ENCODE measurements around the gene FOXM1. TPM values are rescaled to one million over a fixed set of nuclear protein-coding genes. Genes with fewer than 3 reads are reported as not detected.

The FOXM1 gene
- total and polyA plus RNA-seq, 3 donors from 2014 or later = 18.1 to 59.7 (median 32.3) TPM

GRCh38 chr12:2834581-2835491 is 42.1 kb downstream of the FOXM1 start, which contains the start of gene NRIP2:
NRIP2 (minus strand) TSS chr12:2835035; CDS start chr12:2834983, 52 bp downstream.
- peaks cover 9% of the 10 kb centered on the region for H3K4me1 ChIP-seq
- H3K27ac ChIP-seq = peak within 1 kb of the TSS in 1 of 2 donors; percentile 25
- TF ChIP-seq CTCF (IDR thresholded peaks at IDR 0.05) (no peak), POLR2A (IDR thresholded peaks at IDR 0.05) (no peak)
- H3K27me3 ChIP-seq = no peaks in the 10 kb centered on the region
- 30 to 41% methylated on average over 30 to 32 of the region's 32 CpGs for WGBS, 2 donors
- peak within 1 kb of the TSS in 1 of 2 donors; percentile 36 for H3K4me3 ChIP-seq
- no peaks in the 10 kb centered on the region for H3K9me3 ChIP-seq
- intact Hi-C loops (cut with DNase I; ENCODE audit: low total_unique reads) = loop anchor here (10.0 kb wide), 1 partner anchor 100 kb away; no protein-coding TSS in a partner anchor
- peak; percentile 42 for DNase-seq
- no peaks in the 10 kb centered on the region for H3K36me3 ChIP-seq (ENCODE audit: low read depth, missing control alignments)

DNA sequence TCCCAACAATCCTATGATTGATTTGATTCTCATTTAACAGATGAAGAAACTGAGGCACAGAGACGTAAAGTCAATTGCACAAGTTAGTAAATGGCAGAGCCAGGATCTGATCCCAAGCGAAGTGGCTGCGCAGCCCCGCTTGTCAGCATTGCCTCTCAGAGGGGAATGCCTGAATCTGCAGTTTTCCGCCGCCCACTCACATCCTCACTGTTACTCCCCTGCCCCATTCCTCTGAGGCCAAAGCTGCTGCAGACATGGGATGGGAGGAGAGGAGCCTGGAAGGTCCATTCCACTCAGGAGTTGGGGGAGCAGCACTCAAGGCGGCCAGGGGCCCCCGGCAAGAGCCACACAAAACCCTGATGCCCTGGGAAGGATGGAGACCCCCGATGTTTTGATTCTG is 43.2 kb downstream of the FOXM1 start:
- H3K4me3 ChIP-seq = peak overlapping the region in 1 of 2 donors; percentile 36
- H3K4me1 ChIP-seq = peaks cover 9% of the 10 kb centered on the region
- H3K27ac ChIP-seq = peak overlapping the region in 1 of 2 donors; percentile 25
- intact Hi-C loops (cut with DNase I; ENCODE audit: low total_unique reads) = loop anchor here (10.0 kb wide), 1 partner anchor 101 kb away; no protein-coding TSS in a partner anchor
- H3K36me3 ChIP-seq (ENCODE audit: low read depth, missing control alignments) = no peaks in the 10 kb centered on the region
- no peak for DNase-seq
- TF ChIP-seq CTCF (IDR thresholded peaks at IDR 0.05) (no peak), POLR2A (IDR thresholded peaks at IDR 0.05) (no peak)
- no peaks in the 10 kb centered on the region for H3K9me3 ChIP-seq
- H3K27me3 ChIP-seq = no peaks in the 10 kb centered on the region
- 49 to 62% methylated on average over 5 to 9 of the region's 9 CpGs for WGBS, 2 donors

DNA sequence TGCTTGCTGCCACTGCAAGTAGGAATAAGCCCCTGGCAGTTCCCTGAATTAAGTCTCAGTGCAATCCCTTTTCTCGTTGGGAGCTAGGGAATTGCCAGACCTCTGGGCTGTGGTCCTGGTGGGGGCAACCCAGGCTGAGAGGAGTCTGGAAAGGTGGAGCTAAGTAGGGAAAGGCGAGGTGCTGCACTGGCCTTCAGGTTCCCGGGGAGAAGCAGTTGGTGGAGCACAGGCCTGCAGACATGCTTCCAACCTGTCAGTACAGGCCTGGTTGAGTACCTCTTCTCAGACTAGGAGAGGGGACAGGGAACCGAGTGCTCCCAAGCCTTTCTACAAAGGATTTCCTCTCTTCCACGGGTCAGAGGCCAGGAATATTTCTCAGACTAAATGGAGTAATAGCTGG is 43.6 kb downstream of the FOXM1 start:
- Histone ChIP-seq H3K36me3 (ENCODE audit: low read depth, missing control alignments) (no peaks in the 10 kb centered on the region), H3K27ac (no peak overlapping the region), H3K4me1 (peaks cover 9% of the 10 kb centered on the region), H3K4me3 (no peak overlapping the region), H3K9me3 (no peaks in the 10 kb centered on the region), H3K27me3 (no peaks in the 10 kb centered on the region)
- intact Hi-C loops (cut with DNase I; ENCODE audit: low total_unique reads) = loop anchor here (10.0 kb wide), 1 partner anchor 101 kb away; no protein-coding TSS in a partner anchor
- TF ChIP-seq CTCF (IDR thresholded peaks at IDR 0.05) = no peak
- no peak for DNase-seq
- 55 to 67% methylated on average over 5 of the region's 5 CpGs for WGBS, 2 donors

- intact Hi-C loops (cut with DNase I; ENCODE audit: low total_unique reads) = loop anchor here (10.0 kb wide), 1 partner anchor 102 kb away; no protein-coding TSS in a partner anchor
- TF ChIP-seq CTCF (IDR thresholded peaks at IDR 0.05) (no peak), POLR2A (IDR thresholded peaks at IDR 0.05) (no peak)
- Histone ChIP-seq H3K36me3 (ENCODE audit: low read depth, missing control alignments) (no peaks in the 10 kb centered on the region), H3K4me3 (no peak overlapping the region), H3K4me1 (peaks cover 9% of the 10 kb centered on the region), H3K9me3 (no peaks in the 10 kb centered on the region), H3K27ac (no peak overlapping the region), H3K27me3 (no peaks in the 10 kb centered on the region)
- no peak for DNase-seq
- 62 to 74% methylated on average over 6 of the region's 6 CpGs for WGBS, 2 donors
Measured at GRCh38 chr12:2832550-2833127, 44.3 kb downstream of the FOXM1 start.

Measured in testis (tissue), 3 donors.